SK-N-SH treated with all-trans-retinoic acid at 6 μM for 48 hours (cell line): ENCODE results near the gene ZNF93.

Experiments
- ARNTL ChIP-seq: fragments of 450-650 bp; formaldehyde crosslinking; IDR thresholded peaks from 2 replicates; pipeline ENCODE4 v1.5.0; 2020; ENCODE audit warnings: low read depth, mild to moderate bottlenecking, moderate library complexity, borderline replicate concordance
- ISL1 ChIP-seq: fragments of 250-450 bp; sonication (Bioruptor Pico); IDR thresholded peaks from 2 replicates; pipeline ENCODE4 v2.1.2; 2022; ENCODE audit warnings: mild to moderate bottlenecking, moderate library complexity
- PPARA ChIP-seq: fragments of 250-450 bp; sonication (Bioruptor Pico); IDR thresholded peaks from 2 replicates; pipeline ENCODE4 v1.5.0; 2020; ENCODE audit warnings: mild to moderate bottlenecking, borderline replicate concordance
- RARB ChIP-seq: fragments of 250-450 bp; sonication (Bioruptor Pico); IDR thresholded peaks from 2 replicates; pipeline ENCODE4 v1.8.0; 2021; ENCODE audit warnings: mild to moderate bottlenecking, moderate library complexity
- SNAI2 ChIP-seq: fragments of 250-450 bp; sonication (Bioruptor Pico); IDR thresholded peaks from 2 replicates; pipeline ENCODE4 v1.5.0; 2020; ENCODE audit warnings: mild to moderate bottlenecking, moderate library complexity
- TOX ChIP-seq: fragments of 250-450 bp; sonication (Bioruptor Pico); IDR thresholded peaks from 2 replicates; pipeline ENCODE4 v1.8.0; 2021; ENCODE audit warnings: mild to moderate bottlenecking, moderate library complexity, borderline replicate concordance
- ZC3H10 ChIP-seq: fragments of 250-450 bp; sonication (Bioruptor Pico); IDR thresholded peaks from 2 replicates; pipeline ENCODE4 v1.5.1; 2021; ENCODE audit warnings: mild to moderate bottlenecking, moderate library complexity
- ZNF565 ChIP-seq: fragments of 450-650 bp; formaldehyde crosslinking; conservative IDR thresholded peaks from 2 replicates; pipeline ENCODE4 v1.5.0; 2020; ENCODE audit warnings: low read depth, mild to moderate bottlenecking, moderate library complexity
- TF ChIP-seq, protein P1 (sequence below): fragments of 250-450 bp; sonication (Bioruptor Pico); IDR thresholded peaks from 2 replicates; pipeline ENCODE4 v1.5.1; 2021; ENCODE audit warnings: mild to moderate bottlenecking, moderate library complexity

DNA sequence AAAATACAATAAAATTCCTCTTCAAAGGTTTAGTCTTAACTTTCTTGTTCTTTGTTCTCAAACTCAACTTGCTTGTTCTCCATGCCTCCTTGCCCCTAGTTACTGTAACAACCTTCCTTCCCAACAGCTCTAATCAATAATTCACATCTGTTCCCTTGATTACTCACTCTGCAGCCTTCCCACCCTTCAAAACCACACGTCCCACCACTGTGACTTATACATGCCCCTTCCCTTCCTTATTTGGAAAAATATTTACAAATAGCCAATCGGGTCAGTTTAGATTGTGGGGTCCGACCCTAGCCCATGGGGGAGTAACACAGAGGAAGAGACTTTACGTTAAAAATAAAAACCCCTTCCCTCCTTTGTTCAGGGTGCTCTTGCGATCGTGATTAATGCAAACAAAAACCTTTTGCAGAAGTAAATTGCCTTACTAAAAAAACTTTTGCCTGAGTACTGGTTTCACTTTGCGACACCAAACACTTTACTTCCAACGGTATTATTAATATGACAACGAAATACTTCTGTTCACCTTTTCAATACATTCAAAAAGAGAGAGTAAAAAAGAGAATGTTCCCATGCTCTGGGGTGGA, 512 bp upstream of the ZNF93 start:
- TF ChIP-seq ARNTL (CRISPR knock-in tag) = no peak
- TF ChIP-seq, protein P1, sequence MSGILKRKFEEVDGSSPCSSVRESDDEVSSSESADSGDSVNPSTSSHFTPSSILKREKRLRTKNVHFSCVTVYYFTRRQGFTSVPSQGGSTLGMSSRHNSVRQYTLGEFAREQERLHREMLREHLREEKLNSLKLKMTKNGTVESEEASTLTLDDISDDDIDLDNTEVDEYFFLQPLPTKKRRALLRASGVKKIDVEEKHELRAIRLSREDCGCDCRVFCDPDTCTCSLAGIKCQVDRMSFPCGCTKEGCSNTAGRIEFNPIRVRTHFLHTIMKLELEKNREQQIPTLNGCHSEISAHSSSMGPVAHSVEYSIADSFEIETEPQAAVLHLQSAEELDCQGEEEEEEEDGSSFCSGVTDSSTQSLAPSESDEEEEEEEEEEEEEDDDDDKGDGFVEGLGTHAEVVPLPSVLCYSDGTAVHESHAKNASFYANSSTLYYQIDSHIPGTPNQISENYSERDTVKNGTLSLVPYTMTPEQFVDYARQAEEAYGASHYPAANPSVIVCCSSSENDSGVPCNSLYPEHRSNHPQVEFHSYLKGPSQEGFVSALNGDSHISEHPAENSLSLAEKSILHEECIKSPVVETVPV (CRISPR knock-in tag) = no peak
- no peak for TF ChIP-seq PPARA (CRISPR knock-in tag)
- no peak for TF ChIP-seq TOX (CRISPR knock-in tag)
- TF ChIP-seq SNAI2 (CRISPR knock-in tag) = no peak
- TF ChIP-seq RARB = no peak
- no peak for TF ChIP-seq ZC3H10 (CRISPR knock-in tag)
- no peak for TF ChIP-seq ZNF565 (CRISPR knock-in tag)
- no peak for TF ChIP-seq ISL1 (CRISPR knock-in tag)
